Progenitor cell of endocrine pancreas (in vitro differentiated cells): ENCODE results near the gene TRPM4. TPM values are rescaled to one million over a fixed set of nuclear protein-coding genes. Genes with fewer than 3 reads are reported as not detected.
A peak's percentile ranks its signal among the peaks of the same experiment; 100 is the strongest.
"Not testable (repeated sequence)": the region's sequence is repeated elsewhere in the genome, so short reads cannot be mapped to it uniquely, and the experiment has no call there.

Experiments used
- DNase-seq: peaks from one replicate; pipeline ENCODE4 v3.0.0; 2021; ENCODE audit warnings: low spot score; ENCODE audit not compliant: unreplicated experiment
- H3K27ac Mint-ChIP-seq: 2 replicates; pipeline ENCODE4 v1.8.0; 2021; ENCODE audit warnings: mild to moderate bottlenecking, moderate library complexity, mixed read lengths
- H3K27me3 Mint-ChIP-seq: 2 replicates; pipeline ENCODE4 v1.8.0; 2021; ENCODE audit warnings: mixed read lengths
- H3K36me3 Mint-ChIP-seq: 2 replicates; pipeline ENCODE4 v1.8.0; 2022; ENCODE audit warnings: mixed read lengths; ENCODE audit not compliant: insufficient read depth
- H3K4me1 Mint-ChIP-seq: 2 replicates; pipeline ENCODE4 v1.8.0; 2021; ENCODE audit warnings: low read depth, mixed read lengths
- H3K4me3 Mint-ChIP-seq: 2 replicates; pipeline ENCODE4 v1.8.0; 2021; ENCODE audit warnings: low read depth, mild to moderate bottlenecking, moderate library complexity, mixed read lengths
- H3K9me3 Mint-ChIP-seq: 2 replicates; pipeline ENCODE4 v1.8.0; 2021; ENCODE audit warnings: low read depth, mixed read lengths
- CTCF ChIP-seq: fragments of 200-600 bp; sonication (generic); IDR thresholded peaks from one replicate; pipeline ENCODE4 v1.5.0; 2021; ENCODE audit warnings: antibody characterized with exemption, mild to moderate bottlenecking; ENCODE audit not compliant: unreplicated experiment
- total RNA-seq: library from RNA; stranded (reverse); gene quantifications from 2 replicates; pipeline ENCODE4 v1.2.1, GENCODE V29; 2021

The TRPM4 gene
- total RNA-seq, 1 donor from 2014 or later: 16.9 TPM

- no peak for TF ChIP-seq CTCF
- no peak for DNase-seq
- H3K27ac Mint-ChIP-seq: no peak overlapping the region
Measured at GRCh38 chr19:49194408-49194807, 36.8 kb downstream of the TRPM4 start.

GRCh38 chr19:49196527-49197240 lies 39.1 kb downstream of the TRPM4 start:
- Mint-ChIP-seq H3K9me3 (no peaks in the 10 kb centered on the region), H3K36me3 (no peaks in the 10 kb centered on the region), H3K27ac (no peak overlapping the region), H3K4me1 (peaks cover 1% of the 10 kb centered on the region), H3K4me3 (no peak overlapping the region), H3K27me3 (peaks cover 7% of the 10 kb centered on the region)
- no peak for DNase-seq
- TF ChIP-seq CTCF: no peak

More at GRCh38 chr19:49194408-49194807, 36.8 kb downstream of the TRPM4 start:
- Mint-ChIP-seq H3K4me3 (no peak overlapping the region), H3K27me3 (peaks cover 7% of the 10 kb centered on the region), H3K9me3 (no peaks in the 10 kb centered on the region), H3K4me1 (no peaks in the 10 kb centered on the region), H3K36me3 (peaks cover 7% of the 10 kb centered on the region)

GRCh38 chr19:49200238-49200862 lies 42.8 kb downstream of the TRPM4 start:
- H3K27me3 Mint-ChIP-seq: no peaks in the 10 kb centered on the region
- peaks cover 6% of the 10 kb centered on the region for H3K36me3 Mint-ChIP-seq
- DNase-seq: no peak
- no peaks in the 10 kb centered on the region for H3K9me3 Mint-ChIP-seq
- TF ChIP-seq CTCF: no peak
- H3K4me3 Mint-ChIP-seq: no peak overlapping the region
- H3K4me1 Mint-ChIP-seq: peaks cover 1% of the 10 kb centered on the region
- no peak overlapping the region for H3K27ac Mint-ChIP-seq

GRCh38 chr19:49201042-49201441 lies 43.5 kb downstream of the TRPM4 start:
- Mint-ChIP-seq H3K4me1 (peaks cover 1% of the 10 kb centered on the region), H3K27me3 (no peaks in the 10 kb centered on the region), H3K36me3 (peaks cover 6% of the 10 kb centered on the region), H3K4me3 (no peak overlapping the region), H3K27ac (peak overlapping the region; percentile 25), H3K9me3 (no peaks in the 10 kb centered on the region)
- DNase-seq: no peak
- TF ChIP-seq CTCF: no peak

- no peak overlapping the region for H3K4me3 Mint-ChIP-seq
- no peaks in the 10 kb centered on the region for H3K27me3 Mint-ChIP-seq
- peaks cover 4% of the 10 kb centered on the region for H3K4me1 Mint-ChIP-seq
- H3K36me3 Mint-ChIP-seq: peaks cover 6% of the 10 kb centered on the region
- TF ChIP-seq CTCF: no peak
- no peak for DNase-seq
- no peaks in the 10 kb centered on the region for H3K9me3 Mint-ChIP-seq
- H3K27ac Mint-ChIP-seq: no peak overlapping the region
Measured at GRCh38 chr19:49205114-49205513, 47.5 kb downstream of the TRPM4 start.

GRCh38 chr19:49209502-49209901 lies 51.9 kb downstream of the TRPM4 start:
- H3K4me1 Mint-ChIP-seq, H3K9me3 Mint-ChIP-seq, H3K36me3 Mint-ChIP-seq, H3K27me3 Mint-ChIP-seq, H3K4me3 Mint-ChIP-seq, DNase-seq, H3K27ac Mint-ChIP-seq: not testable (repeated sequence)
